ENCODE data around the gene GRHL3.
"Not testable (repeated sequence)": the region's sequence is repeated elsewhere in the genome, so short reads cannot be mapped to it uniquely, and the experiment has no call there.

GRHL3 gene

GRCh38 chr1:24319312-24319863 lies at the start of gene GRHL3:
Gene GRHL3, plus strand, starts transcription at chr1:24319357. Its CDS starts 195 bp downstream, at chr1:24319552.
- no peak for DNase-seq (ENCODE audit: low read depth)

DNA sequence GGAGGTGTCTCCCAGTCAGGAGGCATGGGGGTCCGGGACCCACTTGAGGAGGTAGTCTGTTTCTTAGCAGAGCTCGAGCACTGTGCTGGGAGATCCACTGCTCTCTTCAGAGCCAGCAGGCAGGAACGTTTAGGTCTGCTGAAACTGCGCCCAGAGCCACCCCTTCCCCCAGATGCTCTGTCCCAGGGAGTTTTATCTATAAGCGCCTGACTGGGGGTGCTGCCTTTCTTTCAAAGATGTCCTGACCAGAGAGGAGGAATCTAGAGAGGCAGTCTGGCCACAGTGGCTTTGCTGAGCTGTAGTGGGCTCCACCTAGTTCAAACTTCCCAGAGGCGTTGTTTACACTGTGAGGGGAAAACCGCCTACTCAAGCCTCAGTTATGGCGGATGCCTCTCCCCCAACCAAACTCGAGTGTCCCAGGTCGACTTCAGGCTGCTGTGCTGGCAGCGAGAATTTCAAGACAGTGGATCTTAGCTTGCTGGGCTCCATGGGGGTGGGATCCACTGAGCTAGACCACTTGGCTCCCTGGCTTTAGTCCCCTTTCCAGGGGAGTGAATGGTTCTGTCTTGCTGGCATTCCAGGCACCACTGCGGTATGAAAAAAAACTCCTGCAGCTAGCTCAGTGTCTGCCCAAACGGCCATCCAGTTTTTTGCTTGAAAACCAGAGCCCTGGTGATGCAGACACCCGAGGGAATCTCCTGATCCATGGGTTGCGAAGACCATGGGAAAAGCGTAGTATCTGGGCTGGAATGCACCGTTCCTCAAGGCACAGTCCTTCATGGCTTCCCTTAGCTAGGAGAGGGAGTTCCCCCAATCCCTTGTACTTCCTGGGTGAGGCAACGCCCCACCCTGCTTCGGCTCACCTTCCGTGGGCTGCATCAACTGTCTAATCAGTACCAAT lies 44.7 kb upstream of the GRHL3 start:
- not testable (repeated sequence) for DNase-seq (ENCODE audit: low read depth)

GRCh38 chr1:24275104-24275410 lies 44.1 kb upstream of the GRHL3 start:
- DNase-seq (ENCODE audit: low read depth), result no peak

DNA sequence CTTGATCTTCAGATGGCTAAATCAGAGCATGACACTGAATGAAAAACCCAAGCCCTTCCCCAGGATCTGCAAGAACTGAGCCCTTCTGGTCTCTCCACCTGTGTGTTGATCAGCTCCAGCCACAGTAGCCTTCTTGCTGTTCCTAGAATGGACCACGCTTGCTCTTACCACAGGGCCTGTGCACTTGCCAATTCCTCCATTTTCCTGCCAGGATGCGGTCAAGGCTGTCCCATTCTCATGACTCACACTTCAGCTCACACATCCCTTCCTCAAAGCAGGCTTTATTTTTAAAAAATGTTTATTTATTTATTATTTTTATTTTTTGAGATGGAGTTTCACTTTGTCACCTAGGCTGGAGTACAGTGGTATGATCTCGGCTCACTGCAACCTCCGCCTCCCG lies 43.6 kb upstream of the GRHL3 start:
- DNase-seq (ENCODE audit: low read depth), result peak; percentile 49

DNA sequence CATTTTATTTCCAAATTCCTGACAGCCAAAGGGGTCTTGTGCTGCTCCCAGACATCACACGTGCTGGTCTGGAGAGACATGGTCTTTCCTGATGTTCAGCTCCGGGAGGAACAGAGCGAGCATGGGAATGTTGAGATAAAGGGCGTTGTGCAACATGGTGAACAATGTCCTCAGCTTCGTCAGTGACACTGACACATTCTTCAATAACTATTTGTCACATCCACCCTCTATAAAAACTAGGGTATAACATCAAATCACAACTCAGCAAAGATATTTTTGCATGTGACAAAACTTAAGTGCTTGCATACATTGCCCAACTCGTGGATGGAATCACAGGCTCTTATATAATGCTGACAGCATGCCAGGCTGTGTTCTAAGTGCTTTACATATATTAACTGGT lies 42.4 kb upstream of the GRHL3 start:
- no peak for DNase-seq (ENCODE audit: low read depth)

GRCh38 chr1:24277420-24278169 lies 41.6 kb upstream of the GRHL3 start:
- peak; percentile 77 for DNase-seq (ENCODE audit: low read depth)

DNA sequence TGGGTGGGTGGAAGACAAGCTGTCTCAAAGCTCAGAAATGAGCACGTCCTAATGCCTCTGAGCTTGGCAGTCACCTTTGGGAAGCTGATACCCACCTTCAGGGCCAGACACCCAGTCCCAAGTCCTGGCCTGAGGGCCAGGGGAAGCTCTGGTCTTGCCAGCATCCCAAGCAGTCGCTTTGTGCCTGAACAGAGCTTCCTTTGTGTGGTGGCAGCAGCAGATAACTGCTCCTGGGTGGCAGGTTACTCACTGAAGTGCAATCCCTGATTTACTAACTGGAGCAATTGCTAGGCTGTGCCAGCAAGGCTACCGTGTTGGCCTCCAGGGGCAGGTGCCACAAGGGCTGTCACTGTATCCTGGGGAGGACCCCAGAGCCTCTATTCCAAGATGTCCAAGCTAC lies 40.4 kb upstream of the GRHL3 start:
- no peak for DNase-seq (ENCODE audit: low read depth)

DNA sequence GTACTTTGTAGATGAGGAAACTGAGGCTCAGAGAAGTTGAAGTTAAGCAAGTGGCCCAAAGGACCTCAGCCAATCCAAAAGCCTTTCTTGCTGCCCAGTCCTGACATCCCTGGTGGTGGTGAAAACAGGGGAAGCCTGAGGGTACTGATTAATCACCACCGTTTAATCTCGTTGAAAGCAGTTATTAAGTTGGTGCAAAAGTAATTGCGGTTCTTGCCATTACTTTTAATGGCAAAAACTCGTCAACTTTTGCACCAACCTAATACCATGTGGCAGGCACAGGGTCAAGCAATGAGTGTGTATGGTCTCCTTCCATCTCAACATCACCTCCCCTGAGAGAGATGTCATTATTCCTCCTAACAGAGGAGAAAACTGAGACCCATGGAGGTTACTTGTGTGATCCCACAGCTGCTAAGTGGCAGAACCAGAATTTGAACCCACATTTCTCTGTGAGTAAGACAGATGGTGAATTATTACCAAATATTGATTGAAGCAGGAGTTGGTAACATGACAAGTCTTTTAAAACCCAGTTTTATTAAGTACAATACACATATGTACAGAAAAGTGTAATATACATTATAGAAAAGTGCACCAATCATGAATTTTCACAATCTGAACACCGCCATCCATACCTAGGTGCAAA lies 39.4 kb upstream of the GRHL3 start:
- DNase-seq (ENCODE audit: low read depth), result no peak

DNA sequence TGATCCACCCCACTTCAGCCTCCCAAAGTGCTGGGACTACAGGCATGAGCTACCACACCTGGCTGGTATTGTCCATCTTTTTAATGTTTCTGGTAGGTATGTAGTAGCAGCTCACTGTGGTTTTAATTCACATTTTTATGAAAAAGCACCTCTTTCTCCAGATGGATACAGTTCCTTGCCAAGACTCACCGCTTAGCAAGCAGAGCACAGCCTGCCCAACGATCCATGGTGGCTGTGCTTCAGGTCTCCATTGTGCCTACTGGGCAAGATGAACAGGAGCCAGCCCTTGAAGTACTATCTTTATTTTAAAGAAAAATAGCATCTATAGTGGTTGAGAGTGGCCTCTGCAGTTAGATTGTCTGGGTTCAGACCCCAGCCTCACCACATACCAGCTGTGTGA lies 37.6 kb upstream of the GRHL3 start:
- DNase-seq (ENCODE audit: low read depth), result no peak

DNA sequence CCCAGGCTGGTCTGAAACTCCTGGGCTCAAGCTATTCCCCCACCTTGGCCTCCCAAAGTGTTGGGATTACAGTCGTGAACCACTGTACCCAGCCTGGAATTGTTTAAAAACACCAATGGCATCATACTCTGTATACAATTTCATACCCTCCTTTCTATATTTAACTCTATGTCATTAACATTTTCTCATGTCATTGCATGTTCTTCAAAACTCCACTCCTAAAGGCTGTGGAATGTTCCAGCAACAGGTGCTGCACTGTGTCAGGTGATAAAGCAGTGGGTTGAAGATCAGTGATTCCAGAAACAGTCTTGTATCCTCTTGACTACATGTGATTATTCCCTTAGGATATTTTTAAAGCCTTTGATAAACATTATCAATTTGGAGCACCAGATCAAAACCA lies 36.7 kb upstream of the GRHL3 start:
- DNase-seq (ENCODE audit: low read depth), result no peak

- DNase-seq (ENCODE audit: low read depth), result peak; percentile 47
Measured at GRCh38 chr1:24283326-24284155, 35.6 kb upstream of the GRHL3 start.

DNA sequence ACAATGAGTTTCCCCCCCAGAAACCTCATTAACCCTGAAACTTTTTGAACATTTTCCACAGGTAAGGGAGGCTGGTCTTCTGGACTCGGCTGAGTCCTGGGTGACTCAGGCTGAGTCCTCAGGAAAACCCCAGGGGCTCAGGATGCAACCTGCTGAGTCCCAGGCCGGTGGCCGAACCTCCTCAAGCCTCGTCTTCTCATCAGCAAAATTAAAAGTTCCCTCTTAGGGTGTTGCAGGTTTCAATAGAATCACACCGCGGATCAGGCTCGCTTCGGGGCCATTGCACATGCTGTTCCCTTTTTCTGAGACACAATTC lies 35.0 kb upstream of the GRHL3 start:
- no peak for DNase-seq (ENCODE audit: low read depth)

GRCh38 chr1:24285231-24285630 lies 33.9 kb upstream of the GRHL3 start:
- DNase-seq (ENCODE audit: low read depth), result no peak

DNA sequence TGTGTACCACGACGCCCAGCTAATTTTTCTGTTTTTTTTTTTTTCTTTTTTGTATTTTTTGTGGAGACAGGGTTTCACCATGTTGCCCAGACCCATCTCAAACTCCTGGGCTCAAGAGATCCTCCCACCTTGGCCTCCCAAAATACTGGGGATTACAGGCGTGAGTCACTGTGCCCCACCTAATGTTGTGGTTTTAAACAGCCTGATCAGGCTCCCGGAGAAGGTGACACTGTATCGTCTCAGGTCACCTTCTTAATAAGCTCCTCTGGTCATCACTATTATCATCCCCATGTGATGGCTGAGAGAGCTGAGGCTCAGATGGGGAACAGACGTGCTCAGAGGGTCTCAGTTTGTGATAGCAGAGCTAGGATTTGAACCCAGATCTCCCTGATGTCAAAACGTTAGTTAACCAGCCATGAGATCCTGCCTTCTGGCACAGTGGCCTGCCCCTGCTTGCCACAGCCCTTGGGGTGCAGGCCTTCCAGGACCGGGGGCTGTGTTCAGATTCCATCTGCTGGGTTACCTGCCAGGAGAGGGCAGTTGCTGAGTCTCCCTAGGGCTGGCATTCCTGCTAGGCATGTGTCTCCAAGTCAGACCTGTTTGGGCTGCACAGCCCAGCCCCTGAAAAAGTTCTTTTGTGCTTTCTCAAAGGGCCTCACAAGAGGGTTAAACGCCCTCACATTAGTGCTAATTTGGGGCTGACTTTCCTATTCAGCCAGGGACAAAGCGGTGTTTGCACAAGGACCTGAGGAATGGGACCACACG lies 32.7 kb upstream of the GRHL3 start:
- no peak for DNase-seq (ENCODE audit: low read depth)

- DNase-seq (ENCODE audit: low read depth), result not testable (repeated sequence)
Measured at GRCh38 chr1:24287779-24288178, 31.4 kb upstream of the GRHL3 start.

DNA sequence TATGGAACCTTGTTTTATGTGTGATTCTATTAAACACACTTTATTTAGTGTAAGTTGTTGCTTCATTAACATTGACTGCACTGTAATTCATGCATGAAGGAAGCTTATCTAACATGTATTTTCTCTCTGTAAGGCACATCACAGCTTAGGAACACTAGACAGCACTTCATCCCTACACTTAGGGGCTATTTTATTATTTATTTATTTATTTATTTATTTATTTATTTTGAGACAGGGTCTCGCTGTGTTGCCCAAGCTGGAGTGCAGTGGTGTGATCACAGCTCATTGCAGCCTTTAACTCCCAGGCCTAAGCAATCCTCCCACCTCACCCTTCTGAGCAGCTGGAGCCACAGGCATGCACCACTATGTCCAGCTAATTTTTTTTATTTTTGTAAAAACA lies 30.7 kb upstream of the GRHL3 start:
- no peak for DNase-seq (ENCODE audit: low read depth)

DNA sequence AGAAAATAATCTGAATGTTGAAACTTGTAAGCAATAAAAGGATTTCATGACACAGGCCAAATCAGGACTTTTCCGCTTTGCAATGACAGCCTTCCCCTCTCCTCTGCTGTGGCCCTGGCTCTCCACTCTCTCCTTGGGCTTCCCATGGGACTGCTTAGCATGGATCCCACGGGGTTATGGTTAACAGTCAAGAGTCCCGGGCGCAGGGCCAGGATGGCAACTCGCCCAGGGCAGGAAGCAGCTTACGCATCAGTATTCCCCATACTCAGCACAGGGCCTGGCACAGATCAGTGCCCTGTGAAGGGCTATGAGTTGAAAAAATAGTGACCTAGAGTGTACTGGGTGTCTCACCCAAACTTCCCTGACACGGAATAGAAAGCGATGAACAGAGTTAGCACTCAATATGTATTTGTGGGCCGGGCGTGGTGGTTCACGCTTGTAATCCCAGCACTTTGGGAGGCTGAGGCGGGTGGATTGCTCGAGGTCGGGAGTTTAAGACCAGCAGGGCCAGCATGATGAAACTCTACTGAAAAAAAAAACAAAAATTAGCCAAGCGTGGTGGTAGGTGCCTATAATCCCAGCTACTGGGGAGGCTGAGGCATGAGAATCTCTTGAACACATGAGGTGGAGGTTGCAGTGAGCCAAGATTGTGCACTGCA lies 29.1 kb upstream of the GRHL3 start:
- peak; percentile 95 for DNase-seq (ENCODE audit: low read depth)

- no peak for DNase-seq (ENCODE audit: low read depth)
Measured at GRCh38 chr1:24290933-24291487, 28.1 kb upstream of the GRHL3 start.

GRCh38 chr1:24292103-24292502 lies 27.1 kb upstream of the GRHL3 start:
- no peak for DNase-seq (ENCODE audit: low read depth)

GRCh38 chr1:24292887-24293286 lies 26.3 kb upstream of the GRHL3 start:
- DNase-seq (ENCODE audit: low read depth), result no peak

Measured in stromal cell of bone marrow (primary cell).